GM19452 (cell line): ENCODE results near the gene OSCP1.

Experiments used
- ATAC-seq: cut with Tn5 transposase; IDR thresholded peaks from one replicate; pipeline ENCODE4 v1.9.1; 2021; ENCODE audit not compliant: unreplicated experiment

Gene OSCP1

GRCh38 chr1:36447450-36447849, 2.8 kb downstream of the OSCP1 start:
- ATAC-seq = no peak

- ATAC-seq = no peak
Measured at GRCh38 chr1:36446746-36447145, 3.5 kb downstream of the OSCP1 start.

- no peak for ATAC-seq
Measured at GRCh38 chr1:36446271-36446670, 4.0 kb downstream of the OSCP1 start.

GRCh38 chr1:36443297-36443696, 7.0 kb downstream of the OSCP1 start:
- ATAC-seq = no peak

DNA sequence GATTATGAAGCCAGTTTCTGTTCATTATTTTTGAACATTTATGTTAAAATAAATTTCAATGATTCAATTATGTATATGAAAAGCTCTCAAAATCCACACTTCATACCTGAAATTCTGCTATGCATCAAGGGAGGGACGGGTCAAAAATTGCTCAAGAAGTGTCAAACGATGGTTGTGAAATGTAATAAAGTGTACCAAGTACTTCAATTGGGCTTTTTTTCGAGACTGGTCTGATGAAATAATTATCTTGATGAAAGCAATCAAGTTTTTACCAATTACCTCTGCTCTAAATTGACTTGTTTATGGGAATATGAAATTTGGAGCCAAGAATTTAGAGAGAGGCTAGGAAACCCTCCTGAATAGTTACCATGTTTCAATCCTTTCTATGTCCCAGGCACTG, 7.9 kb downstream of the OSCP1 start:
- ATAC-seq = no peak

DNA sequence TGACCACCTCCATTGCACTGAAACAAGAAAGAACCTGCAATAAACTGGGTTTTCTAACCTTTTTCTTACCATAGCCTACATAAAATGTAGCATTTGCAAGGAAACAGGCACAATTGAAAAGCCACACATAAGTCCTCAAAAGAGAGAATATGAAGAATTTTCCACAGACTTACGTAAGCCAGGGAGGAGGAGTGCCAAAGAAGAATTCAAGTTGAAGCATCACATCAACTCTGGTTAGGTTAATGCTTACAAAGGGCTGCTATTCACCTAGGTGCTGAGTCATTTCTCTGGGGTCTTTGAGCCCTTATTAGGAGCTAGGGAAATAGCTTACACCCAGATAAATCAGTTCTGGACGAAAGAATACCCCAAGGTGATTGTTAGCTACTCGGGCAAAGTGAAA, 9.6 kb downstream of the OSCP1 start:
- no peak for ATAC-seq

DNA sequence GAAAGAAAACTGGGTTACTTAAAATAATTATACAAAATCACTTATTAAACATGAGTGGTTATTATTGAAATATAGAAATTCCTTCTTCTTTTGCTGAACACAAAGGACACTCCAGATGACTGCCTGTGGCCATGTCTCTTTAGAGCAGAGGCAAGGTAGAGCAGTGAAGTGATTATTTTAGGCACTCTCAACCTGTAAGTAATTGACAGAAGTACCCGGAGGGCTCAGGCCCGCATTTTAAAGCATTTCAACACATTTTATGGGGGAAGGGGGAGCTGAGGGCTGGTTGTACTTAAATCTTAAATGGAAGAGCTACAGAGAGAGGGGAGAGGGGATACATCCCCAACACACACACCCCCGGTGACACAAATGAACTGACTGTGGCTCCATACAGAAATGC, 10.2 kb downstream of the OSCP1 start:
- no peak for ATAC-seq

DNA sequence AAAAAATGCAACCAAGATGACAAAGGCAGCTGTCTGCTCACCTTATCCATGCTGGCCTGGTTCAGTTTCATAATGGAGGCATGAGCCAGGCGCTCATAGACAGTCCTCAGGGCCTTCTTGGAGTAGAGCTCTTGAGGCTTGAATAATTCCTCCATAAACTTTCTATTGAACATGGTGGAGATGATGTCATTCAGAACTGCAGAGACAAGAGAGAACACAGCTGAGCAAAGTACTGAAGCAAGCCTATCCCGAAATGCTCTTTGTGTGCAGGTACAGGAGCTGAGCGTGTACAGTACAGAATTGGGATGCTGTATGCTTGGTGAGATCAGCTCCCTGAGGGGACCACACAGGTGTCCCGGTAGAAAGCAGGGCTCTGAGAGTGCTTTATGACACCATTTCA, 11.5 kb downstream of the OSCP1 start:
- ATAC-seq = no peak

- ATAC-seq = no peak
Measured at GRCh38 chr1:36436821-36437220, 13.4 kb downstream of the OSCP1 start.

DNA sequence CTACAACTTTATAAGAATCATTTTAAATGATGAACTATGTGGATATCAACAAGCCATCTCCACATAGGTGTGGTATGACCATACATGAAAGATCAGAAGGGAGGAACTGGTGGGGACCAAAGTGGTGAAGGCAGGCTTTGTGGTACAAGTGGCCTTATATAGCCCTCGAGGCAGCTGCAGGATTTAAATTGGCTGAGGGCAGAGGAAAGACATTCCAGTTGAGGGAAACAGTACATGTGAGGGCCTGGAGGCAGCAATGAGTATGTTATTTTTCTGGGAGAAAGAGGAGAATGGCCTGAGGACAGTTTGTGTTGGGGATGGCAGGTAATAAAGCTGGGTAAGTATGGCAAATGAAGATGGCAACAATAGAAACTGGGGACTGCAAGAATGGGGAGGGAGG, 17.1 kb downstream of the OSCP1 start:
- ATAC-seq = no peak

GRCh38 chr1:36432616-36433015, 17.6 kb downstream of the OSCP1 start:
- ATAC-seq = no peak

GRCh38 chr1:36425791-36426190, 24.5 kb downstream of the OSCP1 start:
- ATAC-seq = no peak

GRCh38 chr1:36421649-36422048, 28.6 kb downstream of the OSCP1 start:
- ATAC-seq = no peak

DNA sequence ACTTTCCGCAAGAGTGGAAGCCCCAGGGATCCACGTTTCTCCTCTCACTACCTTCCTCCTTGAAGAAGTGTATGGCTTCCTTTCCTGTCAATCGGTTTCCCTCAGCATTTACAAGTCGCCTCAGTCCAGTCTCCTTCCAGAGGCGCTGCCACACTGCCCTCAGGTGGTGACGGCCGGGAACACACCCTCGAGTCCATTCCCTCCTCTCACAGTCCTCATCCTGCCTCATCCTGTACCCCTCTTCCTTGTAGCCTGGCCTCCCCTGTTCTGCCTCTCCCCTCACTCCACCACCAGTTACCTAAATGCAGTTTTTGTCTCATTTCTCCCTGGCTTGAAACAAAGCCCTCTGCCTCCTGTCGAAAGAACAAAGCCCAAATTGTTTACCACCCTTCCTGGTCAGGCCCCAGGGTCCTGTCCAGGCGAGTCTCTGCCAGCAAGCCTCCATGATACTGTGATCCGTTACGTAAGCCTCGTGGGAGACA, 29.4 kb downstream of the OSCP1 start:
- peak; percentile 74 for ATAC-seq

GRCh38 chr1:36420409-36420808, 29.8 kb downstream of the OSCP1 start:
- ATAC-seq = no peak

GRCh38 chr1:36419569-36419968, 30.7 kb downstream of the OSCP1 start:
- no peak for ATAC-seq

GRCh38 chr1:36419140-36419539, 31.1 kb downstream of the OSCP1 start:
- no peak for ATAC-seq

DNA sequence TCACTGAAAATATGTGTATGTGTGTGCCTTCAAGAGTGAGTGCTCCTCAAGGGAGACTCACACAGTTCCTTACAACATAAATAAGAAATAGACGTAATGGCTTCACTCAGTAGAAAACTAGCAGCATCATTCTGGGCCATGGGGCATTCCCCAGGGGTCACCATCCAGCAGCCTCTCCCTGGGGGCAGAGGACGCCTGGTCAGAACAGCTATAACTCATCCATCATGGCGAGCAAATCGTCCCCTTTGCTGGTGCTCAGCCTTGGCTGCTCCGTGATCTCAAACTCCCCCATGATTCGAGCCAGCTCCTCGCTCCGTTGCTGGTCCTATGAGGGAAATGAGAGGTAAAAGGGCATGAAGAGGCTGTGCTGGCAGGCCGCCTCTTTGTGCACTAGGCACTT, 32.3 kb downstream of the OSCP1 start:
- ATAC-seq = no peak

GRCh38 chr1:36415661-36416326, 34.5 kb downstream of the OSCP1 start:
- ATAC-seq = no peak

DNA sequence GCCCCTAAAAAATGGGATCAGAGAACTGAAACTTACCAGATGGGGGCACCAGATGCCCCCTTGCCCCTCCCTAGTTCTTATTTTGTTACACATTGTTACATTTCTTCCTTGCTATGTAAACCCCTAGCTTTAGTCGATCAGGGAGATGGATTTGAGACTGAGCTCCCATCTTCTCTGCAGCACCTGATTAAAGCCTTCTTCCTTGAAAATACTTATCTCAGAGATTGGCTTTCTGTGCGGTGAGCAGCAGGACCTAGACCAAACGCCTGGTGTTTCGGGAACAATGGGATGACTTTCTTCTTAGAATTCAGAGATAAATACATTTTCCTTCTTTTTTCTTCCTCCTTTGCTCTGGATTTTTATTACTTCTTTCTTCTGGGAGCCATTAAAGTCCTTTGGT, 35.9 kb downstream of the OSCP1 start:
- no peak for ATAC-seq

DNA sequence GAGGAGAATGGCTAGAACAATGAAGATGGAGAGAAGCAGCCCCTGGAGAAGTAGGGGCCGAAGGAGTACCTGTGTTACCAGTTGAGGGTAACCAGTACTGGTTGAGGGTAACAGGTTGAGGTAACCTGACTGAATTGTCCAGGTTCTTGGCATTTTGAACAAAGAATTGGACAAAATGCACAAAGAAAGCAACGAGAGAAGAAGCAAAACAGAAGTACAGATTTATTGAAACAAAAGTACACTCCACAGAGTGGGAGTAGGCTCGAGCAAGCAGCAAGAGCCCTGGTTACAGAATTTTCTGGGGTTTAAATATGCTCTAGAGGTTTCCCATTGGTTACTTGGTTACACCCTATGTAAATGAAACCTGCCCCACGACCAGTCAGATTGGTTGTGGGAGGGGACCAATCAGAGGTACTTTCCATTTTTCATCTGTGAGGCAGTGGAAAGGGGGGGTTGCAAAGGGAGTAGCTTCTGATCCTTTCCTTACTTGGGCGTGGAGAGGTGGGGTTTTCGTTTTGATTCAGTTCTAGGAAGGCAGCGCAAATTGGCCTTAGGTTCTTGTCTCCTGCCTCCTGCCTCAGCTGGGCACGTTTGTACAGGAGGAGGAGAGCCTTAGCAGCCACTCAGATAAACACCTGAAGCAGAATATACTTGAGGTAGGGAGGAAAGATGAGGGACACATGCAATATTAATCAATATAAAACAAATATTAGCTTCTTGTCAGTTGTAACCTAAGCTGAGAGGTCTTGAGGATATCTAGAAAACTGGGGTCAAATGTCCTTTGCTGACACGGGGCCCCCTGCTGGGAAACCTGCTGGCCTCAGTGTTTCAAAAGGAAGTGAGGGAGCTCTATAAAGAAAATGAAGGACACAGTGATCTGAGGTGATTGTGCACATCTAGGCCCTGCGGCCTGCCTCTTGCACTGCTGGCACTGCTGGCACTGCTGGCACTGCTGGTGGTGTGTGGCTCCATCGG, 38.3 kb downstream of the OSCP1 start:
- ATAC-seq = no peak

- ATAC-seq = no peak
Measured at GRCh38 chr1:36408479-36408878, 41.8 kb downstream of the OSCP1 start.
